LHCN-M2 (cell line): ENCODE results near the gene SLC26A9. TPM values are rescaled to one million over a fixed set of nuclear protein-coding genes. Genes with fewer than 3 reads are reported as not detected.
A peak's percentile ranks its signal among the peaks of the same experiment; 100 is the strongest.

ENCODE experiments used
- DNase-seq: peaks from one replicate; pipeline ENCODE4 v3.0.0-alpha.2; 2012; ENCODE audit warnings: low read depth
- total RNA-seq: library from RNA; depleted of rRNA; stranded (reverse); fragments of >200 nt; gene quantifications from 2 replicates; pipeline ENCODE4 v1.2.3, GENCODE V29; 2014

Gene SLC26A9
- total RNA-seq, 1 experiment from 2014 or later, result not detected

- no peak for DNase-seq
Measured at GRCh38 chr1:205973377-205974232, 30.3 kb upstream of the SLC26A9 start.

DNA sequence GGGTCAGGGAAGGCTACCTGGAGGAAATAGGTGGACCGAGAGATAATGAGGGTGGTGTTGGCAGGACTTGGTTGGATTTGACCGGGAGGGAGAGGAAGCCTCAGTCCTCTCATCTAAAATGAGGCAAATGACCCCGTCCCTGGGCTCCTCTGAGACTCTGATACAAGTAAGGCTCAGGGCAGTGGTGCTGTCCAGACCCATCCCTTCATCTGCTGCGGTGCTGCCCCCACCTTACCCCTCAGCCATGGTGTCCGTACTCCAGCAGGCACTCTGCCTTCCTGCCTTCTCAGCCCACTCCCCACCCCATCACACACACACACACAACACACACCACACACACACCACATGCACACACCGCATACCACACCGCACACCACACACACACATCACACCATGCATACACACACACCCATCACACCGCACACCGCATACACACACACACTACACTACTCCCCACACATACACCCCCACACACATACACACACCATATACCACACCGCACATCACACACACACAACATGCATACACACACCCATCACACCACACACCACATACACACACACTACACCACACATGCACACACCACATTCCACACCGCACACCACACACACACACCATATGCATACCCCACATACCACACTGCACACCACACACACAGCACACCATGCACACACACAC lies 29.4 kb upstream of the SLC26A9 start:
- no peak for DNase-seq

DNA sequence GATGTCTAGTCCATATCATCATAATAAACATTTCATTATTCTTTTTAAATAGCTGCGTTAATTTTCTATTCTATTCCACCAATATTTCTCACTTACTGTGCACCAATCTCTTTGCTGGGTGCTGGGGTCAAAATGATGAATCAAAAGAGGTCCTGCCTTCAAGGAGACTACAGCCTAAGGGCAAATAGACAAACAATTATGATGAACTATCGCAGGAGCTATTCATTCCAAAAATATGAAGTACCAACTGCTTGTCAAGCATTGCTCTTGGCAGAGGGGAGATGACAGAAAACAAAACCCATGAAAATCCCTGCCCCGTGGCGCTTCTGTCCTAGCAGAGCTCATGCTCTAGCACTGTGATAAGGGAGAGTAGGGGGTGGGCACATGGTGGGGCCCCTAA lies 28.8 kb upstream of the SLC26A9 start:
- DNase-seq, result no peak

GRCh38 chr1:205971082-205971481 lies 27.8 kb upstream of the SLC26A9 start:
- DNase-seq, result no peak

GRCh38 chr1:205970486-205970885 lies 27.2 kb upstream of the SLC26A9 start:
- DNase-seq, result peak; percentile 44

- no peak for DNase-seq
Measured at GRCh38 chr1:205969229-205969628, 26.0 kb upstream of the SLC26A9 start.

DNA sequence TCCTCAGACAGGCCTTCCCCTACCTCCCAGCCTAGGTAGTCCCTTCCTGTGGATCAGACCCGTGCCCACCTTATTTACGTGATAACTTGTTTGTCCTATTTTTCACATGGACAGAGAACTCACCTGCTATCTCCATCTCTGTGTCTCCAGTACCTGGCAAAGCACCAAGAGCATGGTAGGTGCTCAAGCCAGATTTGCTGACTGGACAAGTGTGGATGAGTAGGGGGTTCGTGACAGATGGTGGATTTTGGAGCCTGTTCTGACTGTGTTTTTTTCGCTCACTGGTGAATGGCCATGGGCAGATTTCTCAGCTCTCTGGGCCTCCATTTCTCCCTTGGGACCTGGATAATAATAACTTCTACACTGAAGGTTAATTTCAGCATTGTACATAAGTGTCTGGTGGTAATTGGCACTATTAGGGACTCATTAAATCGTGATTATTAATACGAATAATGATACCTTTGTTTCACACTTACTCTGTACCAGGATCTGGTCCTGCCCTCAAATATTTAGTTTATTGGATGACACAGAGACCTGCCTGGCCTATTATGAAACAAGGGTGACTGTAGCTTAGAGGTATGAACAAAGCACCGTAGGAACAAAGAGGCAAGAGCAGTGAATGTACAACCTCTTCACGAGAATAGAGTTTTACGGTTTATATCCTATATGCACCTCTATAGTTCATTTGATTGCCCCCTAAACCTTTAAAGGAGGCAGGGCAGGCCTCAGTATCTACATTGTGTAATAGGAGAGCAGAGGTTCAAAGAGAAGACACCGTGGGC lies 24.5 kb upstream of the SLC26A9 start:
- DNase-seq, result no peak

DNA sequence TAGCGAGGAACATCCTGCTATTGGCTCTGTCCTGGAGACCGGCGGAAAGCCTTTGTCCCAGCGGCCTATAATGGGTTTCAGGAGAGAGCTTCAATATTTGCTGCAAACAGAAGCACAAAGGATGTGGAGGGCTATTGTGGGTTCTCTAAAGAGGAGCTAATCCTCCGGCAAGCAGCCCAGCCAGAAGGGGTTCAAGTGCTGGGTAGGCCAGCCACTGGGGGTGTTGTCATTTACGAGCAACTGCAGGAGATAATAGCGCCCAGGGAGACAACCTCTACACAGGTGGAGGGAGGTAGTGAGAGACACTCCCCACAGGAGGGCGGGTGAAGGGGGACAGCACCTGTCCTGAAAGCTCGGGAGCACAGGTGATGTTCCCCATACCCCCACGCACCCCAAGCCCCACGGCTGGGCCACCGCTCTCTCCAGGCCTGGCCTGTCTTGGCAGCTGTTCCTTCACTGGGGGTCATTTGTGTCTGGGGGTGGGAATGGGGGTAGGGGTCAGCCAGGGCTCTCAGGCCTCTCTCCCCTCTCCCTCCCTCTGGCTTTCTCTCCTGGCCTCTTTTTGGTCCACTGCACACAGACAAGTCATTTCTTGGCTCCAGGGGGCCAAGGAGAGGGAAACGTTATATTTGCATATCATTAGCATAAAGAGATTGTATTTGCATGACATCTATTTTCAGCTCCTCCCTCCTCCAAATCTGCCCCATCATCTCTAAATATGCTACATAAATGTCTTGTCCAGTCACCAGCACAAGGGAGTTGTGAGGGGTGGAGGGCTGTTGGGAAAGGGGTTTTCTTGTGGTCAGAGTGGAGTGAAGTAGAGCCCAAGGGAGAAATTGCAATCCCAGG lies 22.0 kb upstream of the SLC26A9 start:
- no peak for DNase-seq

DNA sequence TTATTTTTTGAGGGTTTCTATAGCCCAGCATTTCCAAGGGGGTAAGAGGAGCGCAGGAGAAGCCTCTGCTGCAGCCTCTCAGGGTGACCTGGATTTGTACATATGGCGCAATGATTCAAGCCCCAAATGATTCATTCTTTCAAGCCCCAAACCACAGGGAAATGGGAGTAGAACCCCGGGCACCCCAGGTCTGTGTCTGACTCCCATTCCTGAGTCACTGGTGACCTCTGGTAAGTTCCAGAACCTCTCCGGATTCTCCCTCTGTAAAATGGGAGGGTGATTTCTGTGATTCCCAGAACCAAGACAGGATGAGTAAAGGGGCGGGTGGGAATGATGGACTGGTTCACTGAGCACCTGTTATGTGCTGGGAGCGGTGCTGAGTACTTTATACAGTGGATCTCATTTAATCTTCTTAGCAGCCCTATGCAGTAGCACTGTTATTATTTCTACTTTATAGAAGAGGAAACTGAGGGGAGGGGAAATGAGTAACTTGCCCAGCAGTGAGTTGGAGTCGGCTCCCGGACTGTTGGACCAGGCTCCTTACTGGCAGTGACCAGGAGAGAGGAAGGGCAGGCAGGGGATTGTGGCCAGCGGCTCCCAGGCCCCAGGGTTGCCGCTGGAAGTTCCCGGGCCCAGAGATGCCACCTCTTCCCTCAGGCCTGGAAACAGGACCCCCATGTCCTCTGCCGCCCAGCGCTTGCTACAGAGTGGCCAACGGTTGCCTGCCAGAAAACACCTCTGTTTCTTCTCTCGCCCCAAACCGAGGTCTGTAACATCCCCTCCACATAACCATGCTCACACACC lies 20.3 kb upstream of the SLC26A9 start:
- DNase-seq, result peak; percentile 94

DNA sequence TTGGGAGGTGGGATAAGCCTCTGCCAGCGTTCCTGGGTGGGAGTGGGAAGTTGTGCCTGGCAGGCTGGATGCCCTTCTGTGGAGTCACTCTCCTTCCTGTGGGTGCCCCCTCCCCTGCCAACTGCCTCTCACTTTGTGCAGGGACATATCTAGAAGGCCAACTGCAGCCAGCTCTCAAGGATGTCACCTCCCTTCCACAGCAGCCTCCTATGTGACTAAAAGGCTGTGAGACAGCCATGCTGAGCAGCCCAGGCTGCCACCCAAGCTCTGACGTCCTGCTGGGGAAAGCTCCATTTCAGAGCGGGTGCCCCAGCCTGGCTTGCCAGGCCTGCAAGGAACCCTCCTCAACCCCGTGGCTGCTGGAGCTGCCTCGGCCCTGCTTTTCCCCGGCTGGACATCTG lies 19.6 kb upstream of the SLC26A9 start:
- DNase-seq, result no peak

DNA sequence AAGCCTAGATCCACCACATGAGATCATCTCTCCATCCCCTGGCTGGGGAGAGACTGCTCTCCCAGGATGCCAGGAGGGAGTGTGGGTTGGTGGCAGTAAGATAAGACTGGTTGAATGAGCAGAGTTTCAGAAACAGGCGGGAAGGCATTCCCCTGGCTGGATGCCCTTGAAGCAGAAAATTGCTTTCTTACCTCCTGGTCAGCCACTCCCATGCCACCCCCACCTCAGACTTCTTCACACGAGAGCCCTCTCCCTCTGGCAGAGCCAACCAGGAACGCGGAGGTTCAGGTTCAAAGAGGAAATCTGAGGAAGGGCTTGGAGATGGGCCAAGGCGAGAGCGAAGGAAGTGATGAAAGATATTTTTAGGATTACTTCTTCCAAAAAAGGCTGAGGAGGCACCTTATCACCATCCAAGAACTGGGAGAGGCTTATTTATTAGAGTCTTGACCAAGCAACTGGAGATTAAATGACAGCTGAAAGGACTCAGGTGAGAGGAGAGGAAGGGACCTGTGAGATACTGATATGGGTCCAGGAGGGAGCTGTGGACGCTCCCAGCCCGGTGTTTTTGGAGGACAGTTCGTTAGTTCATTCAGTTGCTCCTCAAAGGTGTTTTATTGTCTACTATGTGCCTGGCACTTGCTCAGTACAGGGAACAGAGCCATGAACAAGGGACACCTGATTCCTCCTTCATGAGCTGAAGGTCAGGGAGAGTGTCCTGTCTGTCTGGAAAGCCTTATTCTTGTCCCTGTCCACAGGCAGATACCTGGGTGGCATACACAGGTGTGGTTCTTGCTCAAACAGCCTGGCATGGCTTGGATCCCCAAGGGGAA lies 18.9 kb upstream of the SLC26A9 start:
- DNase-seq, result peak; percentile 28

GRCh38 chr1:205961405-205961804 lies 18.1 kb upstream of the SLC26A9 start:
- peak; percentile 22 for DNase-seq

GRCh38 chr1:205959789-205960188 lies 16.5 kb upstream of the SLC26A9 start:
- DNase-seq, result no peak

- DNase-seq, result no peak
Measured at GRCh38 chr1:205955499-205955898, 12.2 kb upstream of the SLC26A9 start.

DNA sequence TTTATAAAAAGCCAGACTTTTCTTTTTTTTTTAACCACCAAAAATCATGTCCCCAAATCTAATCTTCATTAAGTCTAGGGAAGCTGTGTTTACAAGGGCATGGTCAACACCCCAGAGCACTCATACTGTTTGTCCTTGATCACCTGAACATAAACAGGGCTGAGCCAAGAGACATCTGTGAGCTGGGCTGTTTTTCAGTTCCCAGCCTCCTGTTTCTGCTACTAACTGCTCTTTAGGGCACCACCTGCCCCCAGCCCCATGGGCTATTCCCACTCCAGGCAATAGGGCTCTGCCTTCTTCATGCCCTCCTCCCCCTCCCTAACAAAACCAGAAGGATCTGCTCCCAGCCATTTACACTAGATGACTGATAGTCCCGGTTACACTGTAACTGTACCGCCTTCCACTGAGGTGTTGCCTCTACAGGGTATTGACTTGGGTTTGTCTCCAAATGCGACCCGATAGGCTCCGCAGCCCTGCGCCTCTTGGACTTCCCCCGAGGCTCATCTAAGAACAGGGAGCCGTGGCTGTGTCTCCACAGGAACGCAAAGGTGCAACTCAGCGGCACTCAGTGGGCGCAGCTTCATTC lies 11.7 kb upstream of the SLC26A9 start:
- no peak for DNase-seq

DNA sequence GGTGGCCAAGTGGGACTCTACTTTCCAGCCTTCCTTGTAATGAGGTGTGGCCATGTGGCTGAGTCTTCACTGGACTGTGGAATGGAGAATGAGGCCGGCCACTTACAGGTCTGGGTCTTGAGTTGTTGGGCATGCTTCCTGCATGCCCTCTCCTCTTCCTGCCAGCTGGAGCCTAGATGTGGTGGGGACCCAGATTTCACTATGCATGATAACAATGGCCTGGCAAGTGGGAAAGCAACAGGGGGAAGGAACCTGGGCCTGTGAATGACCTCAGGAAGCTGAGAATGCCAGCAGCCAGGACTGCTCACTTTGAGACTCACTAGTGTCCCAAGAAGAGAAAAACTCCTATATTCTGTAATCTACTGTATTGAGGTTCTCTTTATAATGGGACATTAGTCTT lies 8.5 kb upstream of the SLC26A9 start:
- DNase-seq, result no peak

- DNase-seq, result peak; percentile 83
Measured at GRCh38 chr1:205950826-205951549, 7.7 kb upstream of the SLC26A9 start.

GRCh38 chr1:205950280-205950679 lies 7.0 kb upstream of the SLC26A9 start:
- DNase-seq, result peak; percentile 84
